Middle frontal gyrus (tissue), 1 donor: Measurements from ENCODE around the gene POU5F1.
"Not testable (repeated sequence)": the region's sequence is repeated elsewhere in the genome, so short reads cannot be mapped to it uniquely, and the experiment has no call there.

Experiments used
- DNase-seq: peaks from one replicate; pipeline ENCODE4 v3.0.0-alpha.2; 2015; ENCODE audit warnings: low spot score; ENCODE audit errors: extremely low spot score

POU5F1 gene

DNA sequence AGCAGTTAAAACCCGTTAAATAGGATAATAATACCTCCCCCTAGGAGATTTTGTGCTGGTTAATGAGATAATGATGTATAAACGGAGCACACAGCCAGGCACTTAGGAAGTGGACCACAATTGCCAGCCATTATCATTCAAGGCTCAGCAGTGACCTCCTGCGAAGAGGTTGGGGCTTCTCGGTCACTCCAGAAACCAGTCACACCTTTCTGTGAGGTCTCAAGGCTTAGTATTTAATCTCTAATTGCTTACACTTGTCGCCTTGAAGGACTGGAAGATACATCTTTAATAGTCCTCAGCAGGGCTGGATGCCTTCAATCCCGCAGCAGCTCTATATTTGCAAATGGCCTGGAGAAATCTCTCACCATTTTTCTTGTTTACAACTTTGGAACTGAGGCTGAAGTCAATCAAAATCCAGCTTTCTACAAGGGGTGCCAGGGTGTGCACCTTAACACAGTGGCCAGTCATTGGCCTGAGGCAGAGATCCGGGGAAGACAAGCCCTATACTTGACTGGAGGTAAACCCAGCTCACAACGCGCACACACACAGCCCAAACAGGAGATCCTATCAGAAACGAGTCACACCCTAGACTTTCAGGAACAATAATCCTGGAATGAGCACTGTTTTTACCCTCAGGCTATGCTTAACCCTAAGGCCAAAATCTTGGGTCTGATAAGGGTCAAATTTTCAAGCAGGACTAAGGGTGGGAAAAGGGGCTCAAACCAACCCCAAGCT is 1.2 kb downstream of the POU5F1 start:
- no peak for DNase-seq

DNA sequence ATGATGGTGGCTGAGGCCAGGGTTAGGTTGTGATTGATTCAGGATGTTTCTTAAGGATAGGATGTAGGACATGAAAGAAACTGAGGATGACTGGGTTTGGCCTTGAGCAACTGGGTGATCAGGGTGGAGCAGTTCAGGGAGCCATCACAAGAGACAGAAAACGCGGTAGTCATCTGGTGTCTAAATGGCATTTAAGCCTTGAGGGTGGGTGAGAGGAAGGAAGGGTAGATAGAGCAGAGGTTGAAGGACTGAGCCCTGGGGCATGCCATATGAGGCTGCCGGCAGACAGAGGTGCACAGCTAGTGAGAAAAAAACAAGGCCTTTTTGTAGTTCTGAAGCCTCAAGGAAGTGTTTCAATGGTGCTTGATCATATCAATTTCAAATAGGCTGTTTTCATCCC is 1.9 kb downstream of the POU5F1 start:
- no peak for DNase-seq

DNA sequence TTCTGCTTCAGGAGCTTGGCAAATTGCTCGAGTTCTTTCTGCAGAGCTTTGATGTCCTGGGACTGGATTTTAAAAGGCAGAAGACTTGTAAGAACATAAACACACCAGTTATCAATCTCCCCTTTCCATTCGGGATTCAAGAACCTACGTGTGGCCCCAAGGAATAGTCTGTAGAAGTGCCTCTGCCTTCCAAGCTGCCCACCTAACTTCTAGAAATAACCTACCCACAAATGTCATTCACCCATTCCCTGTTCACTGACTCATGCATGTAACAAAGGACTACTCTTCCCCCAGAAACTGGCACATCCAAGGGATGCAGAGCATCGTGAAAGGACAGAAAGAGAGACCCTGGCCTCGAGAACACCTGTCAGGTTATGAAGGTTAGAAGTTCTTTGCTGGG is 4.5 kb downstream of the POU5F1 start:
- DNase-seq: no peak

- not testable (repeated sequence) for DNase-seq
Measured at GRCh38 chr6:31165064-31165832, 5.2 kb downstream of the POU5F1 start.

DNA sequence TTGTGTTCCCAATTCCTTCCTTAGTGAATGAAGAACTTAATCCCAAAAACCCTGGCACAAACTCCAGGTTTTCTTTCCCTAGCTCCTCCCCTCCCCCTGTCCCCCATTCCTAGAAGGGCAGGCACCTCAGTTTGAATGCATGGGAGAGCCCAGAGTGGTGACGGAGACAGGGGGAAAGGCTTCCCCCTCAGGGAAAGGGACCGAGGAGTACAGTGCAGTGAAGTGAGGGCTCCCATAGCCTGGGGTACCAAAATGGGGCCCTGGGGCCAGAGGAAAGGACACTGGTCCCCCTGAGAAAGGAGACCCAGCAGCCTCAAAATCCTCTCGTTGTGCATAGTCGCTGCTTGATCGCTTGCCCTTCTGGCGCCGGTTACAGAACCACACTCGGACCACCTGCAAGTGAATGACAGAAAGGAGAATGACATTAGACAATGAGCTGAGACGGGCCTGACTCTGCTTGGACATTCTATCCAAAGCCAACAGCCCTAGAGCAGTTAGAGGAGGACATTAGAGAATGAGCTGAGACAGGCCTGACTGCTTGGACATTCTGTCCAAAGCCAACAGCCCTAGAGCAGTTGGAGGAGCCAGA is 5.9 kb downstream of the POU5F1 start:
- not testable (repeated sequence) for DNase-seq

DNA sequence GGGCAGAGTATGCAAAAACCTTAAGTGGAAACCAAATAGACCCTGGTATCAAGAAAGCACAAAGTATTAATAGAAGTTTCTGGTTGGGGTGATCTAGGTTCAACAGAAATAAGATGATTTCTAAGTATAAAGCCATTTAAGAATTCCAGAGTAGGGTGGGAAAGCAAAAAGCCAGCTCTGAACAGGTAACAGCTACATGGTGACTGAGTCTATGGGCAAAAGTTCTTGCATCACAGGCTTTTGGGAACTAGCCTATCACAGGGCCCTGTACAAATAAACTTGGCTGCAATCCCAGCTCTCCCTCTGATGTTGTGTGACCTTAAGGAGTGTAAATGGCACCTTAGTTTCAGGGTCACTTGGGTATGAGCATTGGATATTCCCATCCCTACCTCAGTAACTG is 6.6 kb downstream of the POU5F1 start:
- no peak for DNase-seq

GRCh38 chr6:31162463-31163165 is 7.9 kb downstream of the POU5F1 start:
- DNase-seq: no peak

GRCh38 chr6:31161216-31162126 is 9.0 kb downstream of the POU5F1 start:
- DNase-seq: no peak

- DNase-seq: no peak
Measured at GRCh38 chr6:31158863-31159855, 11.3 kb downstream of the POU5F1 start.

GRCh38 chr6:31158140-31158862 is 12.2 kb downstream of the POU5F1 start, which contains the start of gene TCF19:
Gene TCF19, plus strand, starts transcription at chr6:31158589. Its CDS starts 881 bp downstream, at chr6:31159470.
- peak; percentile 95 for DNase-seq

- DNase-seq: no peak
Measured at GRCh38 chr6:31157513-31158139, 12.9 kb downstream of the POU5F1 start, which contains the start of gene CCHCR1. Gene CCHCR1, minus strand, starts transcription at chr6:31157802. Its CDS starts 202 bp downstream, at chr6:31157600.

GRCh38 chr6:31156641-31157040 is 13.8 kb downstream of the POU5F1 start:
- DNase-seq: no peak

DNA sequence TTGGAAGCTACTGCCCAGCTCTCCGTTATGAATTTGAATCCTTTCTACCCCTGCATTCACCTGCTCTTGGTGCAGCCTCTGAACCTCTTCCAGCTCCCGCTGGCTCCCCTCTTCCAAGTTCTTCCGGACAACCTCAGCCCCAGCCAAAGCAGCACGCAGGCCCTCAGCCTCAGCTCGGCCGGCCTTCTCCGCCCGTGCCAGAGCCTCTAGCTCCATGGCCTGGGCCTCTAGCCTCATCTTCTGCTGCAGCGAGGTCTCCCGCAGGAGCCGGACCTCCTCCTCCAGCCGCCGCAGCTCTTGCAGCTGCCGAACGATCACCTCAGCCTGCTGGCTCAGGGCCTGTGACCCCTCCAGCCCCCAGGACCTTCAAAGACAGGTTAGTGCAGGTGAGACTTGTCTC is 16.0 kb downstream of the POU5F1 start:
- DNase-seq: no peak

DNA sequence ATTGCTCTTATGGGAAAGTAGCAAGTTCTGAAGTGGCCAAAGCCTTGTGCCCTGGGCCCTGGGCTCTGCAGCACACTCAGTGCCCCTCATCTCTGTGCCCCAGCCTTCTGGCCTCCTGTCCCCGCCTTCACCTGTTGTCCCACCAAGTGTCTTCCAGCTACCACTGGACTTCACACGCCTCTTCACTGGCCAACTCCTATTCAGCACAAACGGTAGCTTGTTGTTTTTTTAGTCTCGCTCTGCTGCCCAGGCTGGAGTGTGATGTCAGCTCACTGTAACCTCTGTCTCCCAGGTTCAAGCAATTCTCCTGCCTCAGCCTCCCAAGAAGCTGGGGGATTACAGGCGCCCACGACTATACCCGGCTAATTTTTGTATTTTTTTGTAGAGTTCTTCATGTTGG is 17.7 kb downstream of the POU5F1 start:
- DNase-seq: no peak

DNA sequence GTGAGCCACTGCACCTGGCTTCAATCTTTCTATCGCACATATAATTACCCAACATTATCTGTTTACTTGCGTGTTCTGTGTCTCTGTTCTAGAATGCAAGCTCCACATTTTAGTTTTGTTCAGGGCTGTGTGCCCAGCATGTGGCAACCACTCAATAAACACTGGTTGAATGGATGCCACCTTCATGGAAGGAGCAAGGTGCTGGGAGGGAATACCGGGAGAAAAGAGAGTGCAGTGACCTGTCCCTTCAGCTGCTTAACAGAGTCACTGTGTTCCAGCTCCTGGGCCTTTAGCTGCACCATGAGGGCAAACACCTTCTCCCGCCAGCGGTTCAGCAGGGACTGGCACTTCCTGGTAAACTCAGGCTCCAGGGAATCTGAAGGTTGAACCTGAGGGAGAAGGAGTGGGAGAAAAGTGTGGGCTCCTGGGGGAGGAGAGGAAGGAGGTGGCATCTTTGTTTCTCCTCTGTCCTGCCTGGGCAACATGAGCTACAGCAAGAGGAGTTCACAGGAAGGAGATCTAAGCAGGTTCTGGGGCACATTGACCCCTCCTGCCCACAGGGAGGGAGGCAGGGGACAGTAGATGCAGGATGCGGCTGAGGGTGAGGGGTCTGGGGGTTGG is 20.5 kb downstream of the POU5F1 start:
- DNase-seq: no peak

- no peak for DNase-seq
Measured at GRCh38 chr6:31145386-31145785, 25.1 kb downstream of the POU5F1 start.

DNA sequence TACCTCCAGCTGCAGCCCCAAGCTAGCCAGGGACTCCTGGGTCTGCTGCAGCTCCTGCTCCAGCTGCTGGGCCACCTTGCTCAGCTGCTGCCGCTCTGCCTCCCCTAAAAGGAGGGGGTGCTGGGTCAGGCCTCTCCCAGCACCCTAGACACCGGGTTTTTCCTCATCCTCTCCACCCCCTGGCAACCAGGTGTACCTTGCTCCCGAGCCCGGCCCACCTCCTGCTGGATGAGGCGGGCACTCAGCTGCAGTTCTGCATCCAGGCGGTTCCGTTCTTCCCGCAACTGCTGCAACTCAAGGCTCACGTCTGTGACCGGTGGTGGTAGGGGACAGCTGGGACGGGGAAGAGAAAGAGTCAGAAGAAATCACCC is 25.5 kb downstream of the POU5F1 start:
- DNase-seq: no peak
